GM12878 (cell line): Measurements from ENCODE around the gene STARD5. TPM values are rescaled to one million over a fixed set of nuclear protein-coding genes. Genes with fewer than 3 reads are reported as not detected.

ENCODE experiments used
- ATAC-seq: fragments of 200-7000 bp; cut with Tn5 transposase; 3 replicates; pipeline ENCODE4 v1.9.1; 2020; ENCODE audit warnings: mild to moderate bottlenecking, moderate library complexity
- BruUV-seq: library from RNA; stranded (reverse); fragments of 400-500 nt; replicated peaks from 2 replicates; lab custom pipeline; 2021; lab: Mats Ljungman, UMichigan
- CTCF ChIA-PET: fragments of 300-600 bp; sonication (Branson Sonifier 250); formaldehyde crosslinking; extraction: SDS; loops from one replicate; lab custom pipeline; 2021; ENCODE audit warnings: inconsistent platforms; lab: Yijun Ruan, JAX
- POLR2A ChIA-PET: fragments of 350-600 bp; formaldehyde crosslinking; extraction: SDS; loops from one replicate; lab custom pipeline; 2021; ENCODE audit warnings: inconsistent platforms; lab: Charles Lee
- RAD21 ChIA-PET: fragments of 300-600 bp; sonication (Branson Sonifier 250); formaldehyde crosslinking; loops from one replicate; lab custom pipeline; 2023; ENCODE audit warnings: antibody characterized with exemption; ENCODE audit not compliant: unreplicated experiment; lab: Charles Lee
- SMC1A ChIA-PET: fragments of 300-600 bp; sonication (Branson Sonifier 250); formaldehyde crosslinking; loops from one replicate; lab custom pipeline; 2023; ENCODE audit not compliant: unreplicated experiment, uncharacterized antibody; lab: Charles Lee
- DNase-seq: peaks from one replicate; pipeline ENCODE4 v3.0.0-alpha.2; 2011; ENCODE audit warnings: low read depth, low spot score
- FAIRE-seq: peaks from 3 replicates; lab custom pipeline; 2011; peaks lifted over from hg19 to GRCh38; lab: Jason Lieb, UNC
- H2AFZ ChIP-seq: 2 replicates; pipeline ENCODE4 v1.6.0; 2011; ENCODE audit warnings: low read depth, low read length, control low read depth; ENCODE audit not compliant: control insufficient read depth
- H3K27ac ChIP-seq: 2 replicates; pipeline ENCODE4 v1.5.1; 2011; ENCODE audit warnings: control low read depth; ENCODE audit not compliant: control insufficient read depth, insufficient read depth
- H3K27me3 ChIP-seq, 2 experiments: replicated peaks in 1 of 2; 2 replicates each; pipeline versions ENCODE4 v1.6.0 to v1.6.1; 2011; ENCODE audit warnings: low read length in 1 of 2; ENCODE audit not compliant: control insufficient read depth in 2 of 2, insufficient read depth in 2 of 2
- H3K36me3 ChIP-seq, 2 experiments: 2 replicates each; pipeline ENCODE4 v1.5.1; 2011; ENCODE audit warnings: low read length in 1 of 2; ENCODE audit not compliant: control insufficient read depth in 2 of 2, insufficient read depth in 2 of 2
- H3K4me1 ChIP-seq: 2 replicates; pipeline ENCODE4 v1.6.1; 2011; ENCODE audit warnings: mild to moderate bottlenecking, low read length, moderate library complexity, mixed read lengths; ENCODE audit not compliant: control insufficient read depth, insufficient read depth
- H3K4me2 ChIP-seq: 2 replicates; pipeline ENCODE4 v1.6.0; 2011; ENCODE audit warnings: control low read depth; ENCODE audit not compliant: control insufficient read depth, insufficient read depth
- H3K4me3 ChIP-seq: fragments of 200-600 bp; sonication (generic); 2 replicates; pipeline ENCODE4 v1.5.1; 2016
- H3K79me2 ChIP-seq: 2 replicates; pipeline ENCODE4 v1.6.0; 2011; ENCODE audit warnings: low read length; ENCODE audit not compliant: control insufficient read depth, insufficient read depth
- H3K9ac ChIP-seq: 2 replicates; pipeline ENCODE4 v1.8.0; 2011; ENCODE audit warnings: low read length, control low read depth, mixed read lengths; ENCODE audit not compliant: control insufficient read depth, insufficient read depth
- H3K9me3 ChIP-seq: replicated peaks from 3 replicates; pipeline ENCODE4 v1.5.1; 2011; ENCODE audit warnings: mild to moderate bottlenecking, low read length; ENCODE audit not compliant: control insufficient read depth, insufficient read depth
- H4K20me1 ChIP-seq: 2 replicates; pipeline ENCODE4 v1.6.0; 2011; ENCODE audit not compliant: control insufficient read depth, insufficient read depth
- CEBPB ChIP-seq, 2 experiments: fragments of 150-350 bp in 1 of 2; IDR thresholded peaks; 2 replicates each; pipeline ENCODE4 v1.6.1; 2012 to 2014; ENCODE audit warnings: low read depth in 2 of 2, low read length in 2 of 2, borderline replicate concordance in 1 of 2, inconsistent platforms in 1 of 2
- EP300 ChIP-seq, 2 experiments: fragments of 150-350 bp in 1 of 2; IDR thresholded peaks; 2 replicates each; pipeline ENCODE4 v1.6.1; 2011 to 2012; ENCODE audit warnings: low read depth in 2 of 2, low read length in 2 of 2, borderline replicate concordance in 1 of 2, improper control_type of control experiment in 1 of 2, inconsistent platforms in 1 of 2; ENCODE audit not compliant: control insufficient read depth in 1 of 2
- ESRRA ChIP-seq: IDR thresholded peaks from 2 replicates; pipeline ENCODE4 v1.6.1; 2012; ENCODE audit warnings: mild to moderate bottlenecking, low read length, improper control_type of control experiment
- IRF5 ChIP-seq: fragments of 450-650 bp; IDR thresholded peaks from 2 replicates; pipeline ENCODE4 v1.6.1; 2017; ENCODE audit warnings: borderline replicate concordance
- NBN ChIP-seq: fragments of 450-650 bp; IDR thresholded peaks from 2 replicates; pipeline ENCODE4 v1.6.1; 2016
- NFXL1 ChIP-seq: fragments of 450-650 bp; IDR thresholded peaks from 2 replicates; pipeline ENCODE4 v1.6.1; 2017; ENCODE audit warnings: antibody characterized with exemption, mild to moderate bottlenecking, borderline replicate concordance
- SKIL ChIP-seq: fragments of 450-650 bp; IDR thresholded peaks from 2 replicates; pipeline ENCODE4 v1.6.1; 2017; ENCODE audit warnings: mild to moderate bottlenecking, low read depth, inconsistent platforms; ENCODE audit not compliant: poor library complexity, severe bottlenecking
- SMARCA5 ChIP-seq: fragments of 450-650 bp; IDR thresholded peaks from 2 replicates; pipeline ENCODE4 v1.6.1; 2017; ENCODE audit warnings: mild to moderate bottlenecking
- STAT3 ChIP-seq: IDR thresholded peaks from 2 replicates; pipeline ENCODE4 v1.6.1; 2011; ENCODE audit warnings: low read depth, low read length, improper control_type of control experiment
- USF1 ChIP-seq: IDR thresholded peaks from 2 replicates; pipeline ENCODE4 v1.6.1; 2011; ENCODE audit warnings: borderline replicate concordance, low read depth, mild to moderate bottlenecking, moderate library complexity, mixed read lengths, low read length; ENCODE audit not compliant: insufficient read depth; ENCODE audit errors: extremely low read length
- WGBS: methylation state at CpG from one replicate; pipeline ENCODE4 v1.1.6; 2016; ENCODE audit warnings: low lambda C conversion rate; ENCODE audit not compliant: insufficient replicate concordance, insufficient coverage; ENCODE audit errors: missing lambda C conversion rate; 5-methylcytosine and 5-hydroxymethylcytosine counted together
- in situ Hi-C: fragments of 300-500 bp; cut with MboI; formaldehyde crosslinking; loops from 9 replicates; pipeline ENCODE4 v1.14.3; 2018; ENCODE audit warnings: mixed read lengths
- intact Hi-C: fragments of 100-400 bp; cut with micrococcal nuclease; formaldehyde crosslinking; loops from one replicate; pipeline ENCODE4 v1.14.2; 2022; ENCODE audit not compliant: unreplicated experiment
- polyA plus RNA-seq, 11 experiments: library from polyadenylated mRNA; depleted of rRNA in 4 of 11; unstranded in 6 of 11; stranded (reverse) in 5 of 11; fragments of >200 nt; fragmentation: Nextera tagmentation in 4 of 11; fragmentation: Illumina TruSeq in 1 of 11; extraction: Ambion mirVana in 4 of 11; extraction: Trizol in 1 of 11; gene quantifications; 1 replicate in 1 of 11; 2 replicates in 10 of 11; pipeline versions ENCODE4 v1.2.1 to v1.2.3, GENCODE V29; 2011 to 2016; ENCODE audit warnings: inconsistent platforms in 2 of 11, missing spikeins in 2 of 11, low read depth in 1 of 11
- total RNA-seq, 4 experiments: library from RNA; depleted of rRNA in 3 of 4; stranded (reverse); fragments of >200 nt in 3 of 4; fragmentation: Illumina TruSeq in 1 of 4; extraction: Trizol in 1 of 4; gene quantifications; 2 replicates each; pipeline versions ENCODE4 v1.2.1 to v1.2.3, GENCODE V29; 2013 to 2021

The STARD5 gene
- total and polyA plus RNA-seq, 10 of the 15 experiments (the other 5 are each of a cell fraction or from before 2014, with no cell fraction given): 2.3 to 9.4 (median 4.7) TPM

GRCh38 chr15:81316267-81316666 lies 7.7 kb downstream of the STARD5 start:
- Histone ChIP-seq H4K20me1 (no peaks in the 10 kb centered on the region), H3K4me3 (no peak overlapping the region), H3K9ac (no peak overlapping the region), H3K27ac (peak overlapping the region; percentile 64; the same call in 1 of the 2 replicates), H2AFZ (no peak overlapping the region), H3K36me3 (peaks cover 2 to 21% of the 10 kb centered on the region in 2 experiments; a peak in 3 of 4 replicates), H3K27me3 (no peaks in the 10 kb centered on the region), H3K9me3 (no peaks in the 10 kb centered on the region), H3K4me2 (peak overlapping the region; percentile 63), H3K4me1 (peaks cover 45% of the 10 kb centered on the region), H3K79me2 (no peaks in the 10 kb centered on the region)
- no TSS peak for BruUV-seq
- TF ChIP-seq EP300 (IDR thresholded peaks at IDR 0.05; ENCODE audit: borderline replicate concordance in 1 of 2, control insufficient read depth in 1 of 2, low read depth in 2 of 2, low read length in 2 of 2): no peak
- peak; percentile 80 for TF ChIP-seq SMARCA5
- peak; percentile 66; the same call in 1 of the 2 replicates for TF ChIP-seq NFXL1
- WGBS: 58% methylated on average over 3 of the region's 3 CpGs
- no peak for ATAC-seq
- ChIA-PET SMC1A (no interaction called here), RAD21 (interaction anchor here (1.7 to 1.8 kb wide), 2 partner anchors 12 to 15 kb away, joined by 6 read pairs; no protein-coding TSS in a partner anchor), CTCF (interaction anchor here (1.0 to 1.3 kb wide), 2 partner anchors 41 to 50 kb away, joined by 4 to 5 read pairs; no protein-coding TSS in a partner anchor), POLR2A (interaction anchor here (0.7 to 1.6 kb wide), 4 partner anchors 11 to 22 kb away, joined by 4 to 11 read pairs (median 6); no protein-coding TSS in a partner anchor)
- in situ Hi-C loops: no loop called here
- FAIRE-seq: no peak
- DNase-seq: no peak
- intact Hi-C loops: no loop called here

GRCh38 chr15:81315452-81316175 lies 8.3 kb downstream of the STARD5 start:
- POLR2A ChIA-PET: interaction anchor here (0.6 to 1.6 kb wide), 6 partner anchors 10 to 36 kb away, joined by 3 to 11 read pairs (median 5); no protein-coding TSS in a partner anchor
- no peaks in the 10 kb centered on the region for H3K79me2 ChIP-seq
- BruUV-seq: no TSS peak
- RAD21 ChIA-PET: interaction anchor here (1.7 kb wide), 1 partner anchor 12 kb away, joined by 6 read pairs; no protein-coding TSS in a partner anchor
- H3K4me2 ChIP-seq: peak overlapping the region; percentile 63
- CTCF ChIA-PET: no interaction called here
- SMC1A ChIA-PET: no interaction called here
- in situ Hi-C loops (no loop called here), intact Hi-C loops (no loop called here)
- peaks cover 47% of the 10 kb centered on the region for H3K4me1 ChIP-seq
- FAIRE-seq (no peak), DNase-seq (no peak), ATAC-seq (peak; percentile 65)
- 53% methylated on average over 14 of the region's 14 CpGs for WGBS
- peaks cover 2 to 21% of the 10 kb centered on the region in 2 experiments; a peak in 3 of 4 replicates for H3K36me3 ChIP-seq
- H2AFZ ChIP-seq: peak overlapping the region; percentile 10; the same call in 1 of the 2 replicates
- no peaks in the 10 kb centered on the region for H3K27me3 ChIP-seq
- no peaks in the 10 kb centered on the region for H3K9me3 ChIP-seq
- no peak overlapping the region for H3K9ac ChIP-seq
- H4K20me1 ChIP-seq: no peaks in the 10 kb centered on the region
- H3K27ac ChIP-seq: peak overlapping the region; percentile 64
- H3K4me3 ChIP-seq: no peak overlapping the region
- no peak for TF ChIP-seq SKIL
- TF ChIP-seq USF1: no peak
- no peak for TF ChIP-seq STAT3
- no peak for TF ChIP-seq ESRRA
- no peak for TF ChIP-seq CEBPB (IDR thresholded peaks at IDR 0.05; ENCODE audit: borderline replicate concordance in 1 of 2, low read depth in 2 of 2, low read length in 2 of 2)
- 0 out of 2 replicates have a peak, but pooled peaks have one; percentile 41 for TF ChIP-seq NBN
- no peak for TF ChIP-seq IRF5
